ENCODE data around the gene IQCF6.
"Not testable (repeated sequence)": the region's sequence is repeated elsewhere in the genome, so short reads cannot be mapped to it uniquely, and the experiment has no call there.

Gene IQCF6

GRCh38 chr3:51751287-51751686, 27.8 kb downstream of the IQCF6 start:
- POLR2A ChIA-PET = no interaction called here
- DNase-seq (ENCODE audit: extremely low spot score) = no peak
- CTCF ChIA-PET = no interaction called here
- no peak for TF ChIP-seq ELF4 (IDR thresholded peaks at IDR 0.05)
- no peak for TF ChIP-seq NFRKB (IDR thresholded peaks at IDR 0.05)
- TF ChIP-seq BHLHE40 (IDR thresholded peaks at IDR 0.05; ENCODE audit: borderline replicate concordance) = no peak

- POLR2A ChIA-PET = no interaction called here
- no peak for DNase-seq (ENCODE audit: extremely low spot score)
- CTCF ChIA-PET = no interaction called here
- TF ChIP-seq SUZ12 (IDR thresholded peaks at IDR 0.05) = no peak
- no peak for TF ChIP-seq ELF4 (IDR thresholded peaks at IDR 0.05)
- no peak for TF ChIP-seq ARNT (IDR thresholded peaks at IDR 0.05)
- TF ChIP-seq FOXK2 (IDR thresholded peaks at IDR 0.05) = no peak
- TF ChIP-seq HDGF (IDR thresholded peaks at IDR 0.05; ENCODE audit: borderline replicate concordance) = no peak
- TF ChIP-seq TARDBP (IDR thresholded peaks at IDR 0.05) = no peak
- no peak for TF ChIP-seq ZNF384 (IDR thresholded peaks at IDR 0.05)
- TF ChIP-seq LEF1 (IDR thresholded peaks at IDR 0.05; ENCODE audit: borderline replicate concordance) = no peak
- no peak for TF ChIP-seq FOXM1 (IDR thresholded peaks at IDR 0.05; ENCODE audit: borderline replicate concordance)
- no peak for TF ChIP-seq SP1 (IDR thresholded peaks at IDR 0.05)
- no peak for TF ChIP-seq CTBP1 (IDR thresholded peaks at IDR 0.05; ENCODE audit: borderline replicate concordance)
- no peak for TF ChIP-seq FOXA1 (IDR thresholded peaks at IDR 0.05)
- no peak for TF ChIP-seq L3MBTL2 (conservative IDR thresholded peaks at IDR 0.05)
- TF ChIP-seq NFRKB (IDR thresholded peaks at IDR 0.05) = no peak
- TF ChIP-seq BHLHE40 (IDR thresholded peaks at IDR 0.05; ENCODE audit: borderline replicate concordance) = no peak
Measured at GRCh38 chr3:51750878-51751277, 28.2 kb downstream of the IQCF6 start.

- ChIA-PET POLR2A (no interaction called here), CTCF (interaction anchor here (0.6 kb wide), 1 partner anchor 17 kb away, joined by 3 read pairs; no protein-coding TSS in a partner anchor)
- DNase-seq (ENCODE audit: extremely low spot score) = no peak
- TF ChIP-seq SP1 (IDR thresholded peaks at IDR 0.05) (no peak), NFRKB (IDR thresholded peaks at IDR 0.05) (no peak), CTBP1 (IDR thresholded peaks at IDR 0.05; ENCODE audit: borderline replicate concordance) (no peak), ELF4 (IDR thresholded peaks at IDR 0.05) (no peak), TARDBP (IDR thresholded peaks at IDR 0.05) (no peak), FOXA1 (IDR thresholded peaks at IDR 0.05) (no peak), FOXM1 (IDR thresholded peaks at IDR 0.05; ENCODE audit: borderline replicate concordance) (no peak), ZNF384 (IDR thresholded peaks at IDR 0.05) (no peak), BHLHE40 (IDR thresholded peaks at IDR 0.05; ENCODE audit: borderline replicate concordance) (no peak), LEF1 (IDR thresholded peaks at IDR 0.05; ENCODE audit: borderline replicate concordance) (no peak), ARNT (IDR thresholded peaks at IDR 0.05) (no peak), FOXK2 (IDR thresholded peaks at IDR 0.05) (no peak), HDGF (IDR thresholded peaks at IDR 0.05; ENCODE audit: borderline replicate concordance) (no peak), L3MBTL2 (conservative IDR thresholded peaks at IDR 0.05) (no peak), SUZ12 (IDR thresholded peaks at IDR 0.05) (no peak)
- TF ChIP-seq, protein P1, sequence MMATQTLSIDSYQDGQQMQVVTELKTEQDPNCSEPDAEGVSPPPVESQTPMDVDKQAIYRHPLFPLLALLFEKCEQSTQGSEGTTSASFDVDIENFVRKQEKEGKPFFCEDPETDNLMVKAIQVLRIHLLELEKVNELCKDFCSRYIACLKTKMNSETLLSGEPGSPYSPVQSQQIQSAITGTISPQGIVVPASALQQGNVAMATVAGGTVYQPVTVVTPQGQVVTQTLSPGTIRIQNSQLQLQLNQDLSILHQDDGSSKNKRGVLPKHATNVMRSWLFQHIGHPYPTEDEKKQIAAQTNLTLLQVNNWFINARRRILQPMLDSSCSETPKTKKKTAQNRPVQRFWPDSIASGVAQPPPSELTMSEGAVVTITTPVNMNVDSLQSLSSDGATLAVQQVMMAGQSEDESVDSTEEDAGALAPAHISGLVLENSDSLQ (IDR thresholded peaks at IDR 0.05) = no peak
Measured at GRCh38 chr3:51748327-51748726, 30.7 kb downstream of the IQCF6 start.

DNA sequence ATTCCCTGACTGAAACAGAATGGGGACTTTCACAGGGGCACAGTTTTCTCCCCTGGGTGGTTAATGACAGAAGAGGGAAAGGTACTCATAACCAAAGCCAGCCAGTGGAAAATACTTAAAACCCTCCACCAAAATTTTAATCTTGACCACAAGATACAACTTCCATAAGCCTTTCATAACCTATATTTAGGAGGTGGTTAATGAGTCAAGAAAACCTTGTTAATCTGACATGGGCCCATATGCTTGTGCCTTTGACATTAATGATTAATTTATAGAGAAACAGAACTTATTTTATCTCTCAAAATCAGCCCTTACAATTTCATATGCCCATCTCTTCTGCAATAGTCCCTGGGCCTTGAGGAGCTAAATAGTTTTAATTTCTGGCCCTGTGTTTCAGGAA, 31.2 kb downstream of the IQCF6 start:
- POLR2A ChIA-PET = no interaction called here
- no peak for TF ChIP-seq ARNT (IDR thresholded peaks at IDR 0.05)
- TF ChIP-seq ZNF384 (IDR thresholded peaks at IDR 0.05) = no peak
- TF ChIP-seq L3MBTL2 (conservative IDR thresholded peaks at IDR 0.05) = no peak
- TF ChIP-seq ELF4 (IDR thresholded peaks at IDR 0.05) = no peak
- TF ChIP-seq LEF1 (IDR thresholded peaks at IDR 0.05; ENCODE audit: borderline replicate concordance) = no peak
- TF ChIP-seq, protein P1 (IDR thresholded peaks at IDR 0.05) = no peak
- no peak for TF ChIP-seq CTBP1 (IDR thresholded peaks at IDR 0.05; ENCODE audit: borderline replicate concordance)
- CTCF ChIA-PET = interaction anchor here (0.6 kb wide), 1 partner anchor 17 kb away, joined by 3 read pairs; no protein-coding TSS in a partner anchor
- DNase-seq (ENCODE audit: extremely low spot score) = no peak

- POLR2A ChIA-PET = not testable (repeated sequence)
Measured at GRCh38 chr3:51742978-51743377, 36.1 kb downstream of the IQCF6 start.

DNA sequence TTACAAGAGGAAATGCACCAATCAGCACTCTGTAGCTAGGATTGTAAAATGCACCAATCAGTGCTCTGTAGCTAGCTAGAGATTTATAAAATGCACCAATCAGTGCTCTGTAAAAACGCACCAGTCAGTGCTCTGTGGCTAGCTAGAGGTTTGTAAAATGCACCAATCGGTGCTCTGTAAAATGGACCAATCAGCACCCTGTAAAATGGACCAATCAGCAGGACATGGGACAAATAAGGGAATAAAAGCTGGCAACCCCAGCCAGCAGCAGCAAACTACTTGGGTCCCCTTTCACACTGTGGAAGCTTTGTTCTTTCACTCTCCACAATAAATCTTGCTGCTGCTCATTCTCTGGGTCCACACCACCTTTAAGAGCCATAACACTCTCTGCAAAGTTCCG, 36.7 kb downstream of the IQCF6 start:
- DNase-seq (ENCODE audit: extremely low spot score); CTCF ChIA-PET; POLR2A ChIA-PET: not testable (repeated sequence)

More at GRCh38 chr3:51742978-51743377, 36.1 kb downstream of the IQCF6 start:
- DNase-seq (ENCODE audit: extremely low spot score) = not testable (repeated sequence)
- CTCF ChIA-PET = interaction anchor here (0.7 kb wide), 1 partner anchor 264 kb away, joined by 3 read pairs; no protein-coding TSS in a partner anchor

- TF ChIP-seq, protein P1 (IDR thresholded peaks at IDR 0.05) = no peak
- TF ChIP-seq SUZ12 (IDR thresholded peaks at IDR 0.05) (no peak), NFRKB (IDR thresholded peaks at IDR 0.05) (no peak), ARNT (IDR thresholded peaks at IDR 0.05) (no peak), FOXK2 (IDR thresholded peaks at IDR 0.05) (no peak), TARDBP (IDR thresholded peaks at IDR 0.05) (no peak), LEF1 (IDR thresholded peaks at IDR 0.05; ENCODE audit: borderline replicate concordance) (no peak), ELF4 (IDR thresholded peaks at IDR 0.05) (no peak), BHLHE40 (IDR thresholded peaks at IDR 0.05; ENCODE audit: borderline replicate concordance) (no peak), ZNF384 (IDR thresholded peaks at IDR 0.05) (no peak), CTBP1 (IDR thresholded peaks at IDR 0.05; ENCODE audit: borderline replicate concordance) (no peak), L3MBTL2 (conservative IDR thresholded peaks at IDR 0.05) (no peak), FOXM1 (IDR thresholded peaks at IDR 0.05; ENCODE audit: borderline replicate concordance) (no peak), HDGF (IDR thresholded peaks at IDR 0.05; ENCODE audit: borderline replicate concordance) (no peak), FOXA1 (IDR thresholded peaks at IDR 0.05) (no peak), SP1 (IDR thresholded peaks at IDR 0.05) (no peak)
- ChIA-PET POLR2A (no interaction called here), CTCF (no interaction called here)
- no peak for DNase-seq (ENCODE audit: extremely low spot score)
Measured at GRCh38 chr3:51739110-51739509, 39.9 kb downstream of the IQCF6 start.

Measured in HEK293T (cell line).